Heart left ventricle (tissue), 16 donors: ENCODE data around the gene FEM1B. TPM values are rescaled to one million over a fixed set of nuclear protein-coding genes. Genes with fewer than 3 reads are reported as not detected.

ENCODE experiments used
- ATAC-seq, 4 donors: fragments of 200-7000 bp; cut with Tn5 transposase; one replicate each; pipeline ENCODE4 v1.9.1; 2020 to 2022; ENCODE audit warnings: moderate library complexity in 4 of 4, mild to moderate bottlenecking in 3 of 4, moderate number of reproducible peaks in 1 of 4
- DNase-seq, 5 donors: peaks; one replicate each; pipeline ENCODE4 v3.0.0-alpha.2; 2020
- H3K27ac ChIP-seq, 12 donors: fragments of 200-600 bp; sonication (generic) in 4 of 12; one replicate each; pipeline versions ENCODE4 v1.5.0 to v1.8.0; 2016 to 2022; ENCODE audit warnings: mild to moderate bottlenecking in 2 of 12
- H3K27me3 ChIP-seq, 9 donors: fragments of 200-600 bp; sonication (generic) in 2 of 9; one replicate each; pipeline versions ENCODE4 v1.5.1 to v1.8.0; 2016 to 2022; ENCODE audit warnings: mild to moderate bottlenecking in 3 of 9
- H3K36me3 ChIP-seq, 9 donors: fragments of 200-600 bp; sonication (generic) in 2 of 9; one replicate each; pipeline versions ENCODE4 v1.5.0 to v1.8.0; 2018 to 2022; ENCODE audit warnings: mild to moderate bottlenecking in 2 of 9
- H3K4me1 ChIP-seq, 12 donors: fragments of 200-600 bp; sonication (generic) in 4 of 12; one replicate each; pipeline versions ENCODE4 v1.5.0 to v1.8.0; 2016 to 2022; ENCODE audit warnings: mild to moderate bottlenecking in 3 of 12
- H3K4me3 ChIP-seq, 12 donors: fragments of 200-600 bp; sonication (generic) in 4 of 12; one replicate each; pipeline versions ENCODE4 v1.5.0 to v1.8.0; 2017 to 2022; ENCODE audit warnings: mild to moderate bottlenecking in 9 of 12, moderate library complexity in 4 of 12
- H3K9me3 ChIP-seq, 12 donors: fragments of 200-600 bp; sonication (generic) in 4 of 12; one replicate each; pipeline versions ENCODE4 v1.5.0 to v1.8.0; 2016 to 2022; ENCODE audit warnings: mild to moderate bottlenecking in 1 of 12
- POLR2A ChIP-seq, 2 donors: fragments of 450-650 bp; IDR thresholded peaks; one replicate each; pipeline ENCODE4 v1.6.1; 2017; ENCODE audit warnings: antibody characterized with exemption in 2 of 2, mild to moderate bottlenecking in 2 of 2, moderate library complexity in 2 of 2
- WGBS, 4 donors: extraction: QIAGEN DNeasy Blood & Tissue Kit in 2 of 4; methylation state at CpG; one replicate each; pipeline versions ENCODE4 v1.1.5 to v1.1.7; 2013 to 2018; 5-methylcytosine and 5-hydroxymethylcytosine counted together
- intact Hi-C, 10 donors: fragments of 100-400 bp; cut with DNase I; formaldehyde crosslinking; loops; one replicate each; pipeline versions ENCODE4 v1.11.1 to v1.14.2; 2022
- polyA plus RNA-seq, 2 donors: library from polyadenylated mRNA; stranded (reverse); fragments of 200-250 nt; gene quantifications; one replicate each; pipeline ENCODE4 v1.2.3, GENCODE V29; 2013
- total RNA-seq, 9 donors: library from RNA; depleted of rRNA in 2 of 9; stranded (reverse); fragments of >200 nt in 2 of 9; fragmentation: NEBNext Ultra II Directional in 3 of 9; extraction: Animal tissue kit (Norgen Biotek cat#: 25700) in 3 of 9; gene quantifications; one replicate each; pipeline versions ENCODE4 v1.1.0 to v1.2.4, GENCODE V29; 2016 to 2023
- TF ChIP-seq, protein P1 (sequence below), 12 donors: fragments of 200-600 bp; sonication (generic) in 4 of 12; IDR thresholded peaks; one replicate each; pipeline versions ENCODE4 v1.5.0 to v1.8.0; 2018 to 2022; ENCODE audit warnings: antibody characterized with exemption in 12 of 12, mild to moderate bottlenecking in 5 of 12
- donor health status: ischemic (EF 13 %, LVEDD 7.1; RV severe dilation, severe dysfunction).
- donor health status: healthy with polysubstance abuse.
- donor health status: DM: no; HTN: yes; CAD: no.
- donor health status: DM: no; HTN: no; CAD: no.
- donor health status: ischemic (EF 25% LVEDD 6.9; RV normal size, moderate dysfunction).
- donor health status: ischemic (EF 25% LVEDD 5.7; RV mildly dilated, moderate dysfunction).
- donor health status: healthy.
- donor health status: DM: yes; HTN: yes; CAD: no.
- donor health status: ischemic (EF 35%, LVEDD 5.7; RV mildly dilated, moderate dysfunction).
- donor health status: nonischemic (EF 11% LVEDD 7.7; RV severe dilation, severe dysfunction).
- donor health status: DM: yes; HTN: yes; CAD: no.
- donor health status: PGD.
- donor health status: ischemic (EF 29% LVEDD 5.4; RV normal size, mild dysfunction).
- donor health status: nonischemic (EF 23%, LVEDD 6.1; RV moderate dilation, normal function).

FEM1B gene
- total and polyA plus RNA-seq, 11 donors: 9.3 to 94.0 (median 52.7) TPM

- Histone ChIP-seq H3K36me3 (no peaks in the 10 kb centered on the region), H3K4me1 (peaks cover 0 to 54% (median 19%) of the 10 kb centered on the region in 12 donors), H3K9me3 (no peaks in the 10 kb centered on the region), H3K27me3 (no peaks in the 10 kb centered on the region), H3K4me3 (no peak overlapping the region), H3K27ac (peak overlapping the region in 10 of 12 donors; percentile 19 to 98 (median 70))
- ATAC-seq (peak; percentile 36 to 55 (median 46)), DNase-seq (peak in 2 of 5 donors; percentile 33 to 46)
- TF ChIP-seq, protein P1, sequence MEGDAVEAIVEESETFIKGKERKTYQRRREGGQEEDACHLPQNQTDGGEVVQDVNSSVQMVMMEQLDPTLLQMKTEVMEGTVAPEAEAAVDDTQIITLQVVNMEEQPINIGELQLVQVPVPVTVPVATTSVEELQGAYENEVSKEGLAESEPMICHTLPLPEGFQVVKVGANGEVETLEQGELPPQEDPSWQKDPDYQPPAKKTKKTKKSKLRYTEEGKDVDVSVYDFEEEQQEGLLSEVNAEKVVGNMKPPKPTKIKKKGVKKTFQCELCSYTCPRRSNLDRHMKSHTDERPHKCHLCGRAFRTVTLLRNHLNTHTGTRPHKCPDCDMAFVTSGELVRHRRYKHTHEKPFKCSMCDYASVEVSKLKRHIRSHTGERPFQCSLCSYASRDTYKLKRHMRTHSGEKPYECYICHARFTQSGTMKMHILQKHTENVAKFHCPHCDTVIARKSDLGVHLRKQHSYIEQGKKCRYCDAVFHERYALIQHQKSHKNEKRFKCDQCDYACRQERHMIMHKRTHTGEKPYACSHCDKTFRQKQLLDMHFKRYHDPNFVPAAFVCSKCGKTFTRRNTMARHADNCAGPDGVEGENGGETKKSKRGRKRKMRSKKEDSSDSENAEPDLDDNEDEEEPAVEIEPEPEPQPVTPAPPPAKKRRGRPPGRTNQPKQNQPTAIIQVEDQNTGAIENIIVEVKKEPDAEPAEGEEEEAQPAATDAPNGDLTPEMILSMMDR (IDR thresholded peaks at IDR 0.05): no peak
- TF ChIP-seq POLR2A (IDR thresholded peaks at IDR 0.05): no peak
- intact Hi-C loops: no loop called here
- 25 to 80% (median 44%) methylated on average over 1 of the region's 1 CpG for WGBS, 4 donors
Observed at GRCh38 chr15:68272721-68273271, 4.7 kb upstream of the FEM1B start.

- no peaks in the 10 kb centered on the region for H3K27me3 ChIP-seq
- ATAC-seq: no peak
- TF ChIP-seq, protein P1 (IDR thresholded peaks at IDR 0.05): no peak
- TF ChIP-seq POLR2A (IDR thresholded peaks at IDR 0.05): no peak
- intact Hi-C loops: no loop called here
- H3K4me1 ChIP-seq: peaks cover 0 to 60% (median 25%) of the 10 kb centered on the region in 12 donors
- no peaks in the 10 kb centered on the region for H3K9me3 ChIP-seq
- no peak overlapping the region for H3K4me3 ChIP-seq
- DNase-seq: no peak
- H3K27ac ChIP-seq: peak overlapping the region in 6 of 12 donors; percentile 18 to 98 (median 70)
- 71 to 90% (median 80%) methylated on average over 5 of the region's 5 CpGs for WGBS, 4 donors
- H3K36me3 ChIP-seq: no peaks in the 10 kb centered on the region
Observed at GRCh38 chr15:68274201-68274848, 3.2 kb upstream of the FEM1B start.

DNA sequence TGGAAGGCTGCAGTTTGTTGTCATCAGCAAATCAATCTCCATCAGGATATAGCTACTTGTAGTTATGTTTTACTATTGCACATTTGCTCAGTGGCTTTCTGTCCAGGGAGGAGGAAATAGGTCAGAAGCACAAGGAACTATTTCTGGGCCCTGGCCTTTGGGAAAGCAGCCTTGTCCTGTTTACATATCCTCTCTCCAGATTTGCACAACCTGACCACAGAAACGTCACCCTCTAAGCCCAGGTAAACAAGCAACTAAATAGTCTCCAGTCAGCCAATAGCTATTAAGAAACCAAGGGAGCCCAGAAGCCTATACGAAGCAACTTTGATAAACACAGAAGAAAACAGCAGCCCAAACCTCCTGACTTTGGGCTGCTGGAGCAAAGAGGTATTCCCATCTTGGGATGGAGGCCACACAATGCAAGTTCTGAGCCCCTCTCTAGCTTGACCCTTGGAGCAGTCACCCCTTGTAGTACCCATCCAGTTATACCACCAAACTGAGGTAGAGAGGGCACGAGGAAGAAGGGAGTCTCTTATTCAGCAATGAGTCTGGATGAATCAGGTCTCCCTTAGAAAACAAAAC, 2.3 kb upstream of the FEM1B start:
- Histone ChIP-seq H3K27ac (peak overlapping the region in 9 of 12 donors; percentile 18 to 100 (median 98)), H3K4me3 (no peak overlapping the region), H3K4me1 (peaks cover 0 to 69% (median 33%) of the 10 kb centered on the region in 12 donors), H3K9me3 (no peaks in the 10 kb centered on the region), H3K36me3 (no peaks in the 10 kb centered on the region), H3K27me3 (no peaks in the 10 kb centered on the region)
- TF ChIP-seq, protein P1 (IDR thresholded peaks at IDR 0.05): no peak
- TF ChIP-seq POLR2A (IDR thresholded peaks at IDR 0.05): no peak
- DNase-seq: no peak
- WGBS, 4 donors: 58 to 83% (median 74%) methylated on average over 3 of the region's 3 CpGs
- no peak for ATAC-seq
- intact Hi-C loops: no loop called here

DNA sequence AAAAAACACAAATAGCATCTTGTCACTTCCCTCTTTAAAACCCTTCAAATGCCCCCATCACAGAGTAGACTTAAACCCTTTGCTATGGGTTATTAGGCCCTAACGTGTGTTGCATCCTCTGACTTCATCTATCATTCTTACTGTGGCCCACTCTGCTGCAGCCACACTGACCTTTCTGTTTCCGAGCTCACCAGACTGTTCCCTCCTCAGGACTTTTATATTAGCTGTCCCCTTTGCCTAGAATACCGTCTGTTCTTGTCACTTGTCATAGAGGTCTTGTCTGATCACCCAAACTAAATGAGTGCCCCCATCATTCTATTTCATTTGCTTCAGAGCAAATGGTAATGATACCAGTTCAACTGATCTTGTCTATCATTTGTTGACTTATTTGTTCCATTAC, 877 bp upstream of the FEM1B start:
- 22 to 32% (median 29%) methylated on average over 3 of the region's 3 CpGs for WGBS, 4 donors
- Histone ChIP-seq H3K4me1 (peaks cover 6 to 77% (median 47%) of the 10 kb centered on the region in 12 donors), H3K4me3 (peak overlapping the region; percentile 62 to 98 (median 82))

More for the DNA sequence above, 877 bp upstream of the FEM1B start:
- TF ChIP-seq POLR2A (IDR thresholded peaks at IDR 0.05): no peak
- TF ChIP-seq, protein P1 (IDR thresholded peaks at IDR 0.05): no peak
- ATAC-seq: no peak
- Histone ChIP-seq H3K9me3 (no peaks in the 10 kb centered on the region), H3K36me3 (no peaks in the 10 kb centered on the region), H3K27ac (peak overlapping the region; percentile 93 to 100 (median 98)), H3K27me3 (no peaks in the 10 kb centered on the region)
- DNase-seq: no peak
- intact Hi-C loops: loop anchor here in 1 of 10 donors (2.0 kb wide), 1 partner anchor 20 kb away; no protein-coding TSS in a partner anchor
